H7 (cell line): ENCODE data around the gene MMP21. TPM values are rescaled to one million over a fixed set of nuclear protein-coding genes. Genes with fewer than 3 reads are reported as not detected.

Source experiments
- DNase-seq: peaks from one replicate; pipeline ENCODE4 v3.0.0; 2012
- H3K27me3 ChIP-seq: 2 replicates; pipeline ENCODE4 v1.6.0; 2011; ENCODE audit warnings: mild to moderate bottlenecking, low read length; ENCODE audit not compliant: control insufficient read depth, insufficient read depth
- H3K36me3 ChIP-seq: replicated peaks from 2 replicates; pipeline ENCODE4 v1.5.1; 2011; ENCODE audit warnings: low read length; ENCODE audit not compliant: control insufficient read depth, insufficient read depth
- H3K4me3 ChIP-seq: 2 replicates; pipeline ENCODE4 v1.5.1; 2011; ENCODE audit warnings: low read depth, mild to moderate bottlenecking, control low read depth, low read length, moderate library complexity; ENCODE audit not compliant: insufficient read depth
- total RNA-seq: library from RNA; depleted of rRNA; stranded (reverse); fragments of >200 nt; shearing (Covaris generic); gene quantifications from 2 replicates; pipeline ENCODE4 v1.2.3, GENCODE V29; 2014

MMP21 gene
- total RNA-seq, 1 experiment from 2014 or later, result not detected

DNA sequence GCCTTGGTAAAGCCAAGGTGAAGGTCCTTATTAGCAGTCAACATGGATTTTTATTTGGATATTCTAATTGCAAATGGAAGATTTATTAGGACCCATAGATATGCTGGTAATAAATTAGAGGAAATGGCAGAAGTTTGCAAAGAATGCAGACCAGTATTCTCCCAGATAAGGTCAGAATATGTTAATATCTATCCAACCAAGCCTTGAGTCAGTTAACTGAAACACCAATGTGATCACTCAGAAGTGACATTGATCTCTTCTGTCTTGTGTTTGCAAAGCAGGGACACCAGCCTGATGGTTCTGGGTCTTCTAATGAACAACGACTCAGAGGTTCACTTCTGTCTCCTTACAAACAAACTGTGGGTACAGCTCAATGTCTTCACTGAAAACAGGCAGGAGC lies 26.0 kb upstream of the MMP21 start:
- H3K27me3 ChIP-seq, result no peaks in the 10 kb centered on the region
- no peak overlapping the region for H3K4me3 ChIP-seq
- H3K36me3 ChIP-seq, result peaks cover 4% of the 10 kb centered on the region
- DNase-seq, result no peak

DNA sequence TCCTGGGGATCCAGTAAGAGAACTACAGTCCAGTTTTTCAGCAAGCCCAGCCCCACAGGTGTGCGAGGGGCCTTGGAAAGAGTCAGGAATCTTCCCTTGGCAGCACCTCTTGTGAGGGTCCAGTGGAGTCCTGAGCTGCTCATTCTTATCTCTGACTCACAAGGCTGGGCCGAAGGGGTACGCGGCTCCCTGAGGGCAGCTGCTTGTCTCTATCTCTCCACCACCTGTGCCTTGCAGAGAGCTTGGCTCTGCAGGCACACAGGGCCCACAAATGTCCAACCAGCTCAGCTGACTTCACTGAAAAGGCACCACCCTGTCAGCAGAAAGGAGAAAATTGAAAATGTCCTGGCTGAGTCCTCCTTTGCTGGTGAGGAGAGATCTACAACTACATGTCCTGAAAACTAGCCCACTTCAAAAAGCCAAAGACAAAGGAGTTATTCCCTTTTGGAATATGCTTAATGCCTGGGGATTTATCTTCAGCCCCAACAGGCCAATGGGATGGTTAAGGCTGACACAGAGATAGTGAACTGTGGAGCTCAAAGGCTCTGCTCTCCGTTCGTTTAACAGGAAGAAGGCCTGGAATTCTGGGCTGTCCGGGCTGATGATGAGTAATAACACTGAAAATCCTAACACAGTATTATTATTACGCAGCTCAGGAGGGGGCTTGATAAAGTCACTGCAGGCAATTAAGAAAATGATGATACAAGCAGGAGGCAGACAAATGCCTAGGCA lies 24.0 kb upstream of the MMP21 start:
- Histone ChIP-seq H3K36me3 (peaks cover 3% of the 10 kb centered on the region), H3K4me3 (no peak overlapping the region), H3K27me3 (no peaks in the 10 kb centered on the region)
- no peak for DNase-seq

- no peaks in the 10 kb centered on the region for H3K27me3 ChIP-seq
Measured at GRCh38 chr10:125797994-125798662, 22.5 kb upstream of the MMP21 start.

DNA sequence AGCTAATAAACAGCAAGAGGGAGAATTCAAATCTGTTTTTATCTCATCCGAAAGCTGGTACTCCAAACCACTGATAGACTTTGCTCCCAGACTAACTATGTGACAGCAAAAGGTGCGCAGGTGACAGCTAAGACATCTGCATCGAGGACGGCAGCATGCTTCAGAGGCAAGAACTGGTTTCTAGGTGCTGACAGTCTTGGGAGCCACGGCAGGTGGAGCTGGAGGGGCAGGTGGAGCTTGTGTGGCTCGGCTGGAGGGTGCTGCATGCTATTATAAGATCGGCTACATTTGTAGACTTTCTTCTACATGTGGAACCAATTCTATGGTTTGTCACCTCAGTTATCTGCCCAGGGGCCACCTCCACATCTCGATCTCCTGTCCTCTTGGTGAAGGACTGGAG lies 21.8 kb upstream of the MMP21 start:
- no peak overlapping the region for H3K4me3 ChIP-seq
- H3K27me3 ChIP-seq, result no peaks in the 10 kb centered on the region
- peaks cover 13% of the 10 kb centered on the region for H3K36me3 ChIP-seq
- no peak for DNase-seq

More at GRCh38 chr10:125797994-125798662, 22.5 kb upstream of the MMP21 start:
- peaks cover 10% of the 10 kb centered on the region for H3K36me3 ChIP-seq
- no peak overlapping the region for H3K4me3 ChIP-seq
- DNase-seq, result no peak

DNA sequence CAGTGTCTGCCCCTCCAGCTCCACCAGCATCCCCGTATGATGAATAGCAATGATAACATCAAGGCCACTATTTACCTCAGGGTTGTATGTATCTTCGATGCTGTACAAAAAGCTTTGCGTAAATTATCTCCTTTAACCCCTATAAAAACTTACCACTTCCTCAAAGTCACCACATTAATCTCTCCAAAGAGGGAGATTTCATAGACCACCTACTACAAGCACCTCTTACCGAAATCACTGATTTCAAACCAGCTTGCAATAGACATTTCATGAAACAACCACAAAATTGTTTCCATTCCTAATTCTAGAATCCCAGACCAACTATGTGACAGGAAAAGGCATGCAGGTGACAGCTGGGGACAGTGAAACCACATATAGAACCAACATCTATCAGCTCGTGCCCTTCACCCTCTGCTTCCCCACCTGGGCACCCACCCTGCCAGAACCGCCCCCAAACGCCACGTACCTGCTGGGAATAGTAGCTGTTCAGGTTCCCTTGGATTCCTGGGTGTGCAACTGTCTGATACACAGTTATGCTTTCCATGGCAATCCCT lies 20.1 kb upstream of the MMP21 start:
- peaks cover 15% of the 10 kb centered on the region for H3K36me3 ChIP-seq
- no peaks in the 10 kb centered on the region for H3K27me3 ChIP-seq
- DNase-seq, result no peak
- H3K4me3 ChIP-seq, result no peak overlapping the region

- Histone ChIP-seq H3K4me3 (no peak overlapping the region), H3K27me3 (no peaks in the 10 kb centered on the region), H3K36me3 (peaks cover 15% of the 10 kb centered on the region)
- no peak for DNase-seq
Measured at GRCh38 chr10:125795128-125795527, 19.5 kb upstream of the MMP21 start.

DNA sequence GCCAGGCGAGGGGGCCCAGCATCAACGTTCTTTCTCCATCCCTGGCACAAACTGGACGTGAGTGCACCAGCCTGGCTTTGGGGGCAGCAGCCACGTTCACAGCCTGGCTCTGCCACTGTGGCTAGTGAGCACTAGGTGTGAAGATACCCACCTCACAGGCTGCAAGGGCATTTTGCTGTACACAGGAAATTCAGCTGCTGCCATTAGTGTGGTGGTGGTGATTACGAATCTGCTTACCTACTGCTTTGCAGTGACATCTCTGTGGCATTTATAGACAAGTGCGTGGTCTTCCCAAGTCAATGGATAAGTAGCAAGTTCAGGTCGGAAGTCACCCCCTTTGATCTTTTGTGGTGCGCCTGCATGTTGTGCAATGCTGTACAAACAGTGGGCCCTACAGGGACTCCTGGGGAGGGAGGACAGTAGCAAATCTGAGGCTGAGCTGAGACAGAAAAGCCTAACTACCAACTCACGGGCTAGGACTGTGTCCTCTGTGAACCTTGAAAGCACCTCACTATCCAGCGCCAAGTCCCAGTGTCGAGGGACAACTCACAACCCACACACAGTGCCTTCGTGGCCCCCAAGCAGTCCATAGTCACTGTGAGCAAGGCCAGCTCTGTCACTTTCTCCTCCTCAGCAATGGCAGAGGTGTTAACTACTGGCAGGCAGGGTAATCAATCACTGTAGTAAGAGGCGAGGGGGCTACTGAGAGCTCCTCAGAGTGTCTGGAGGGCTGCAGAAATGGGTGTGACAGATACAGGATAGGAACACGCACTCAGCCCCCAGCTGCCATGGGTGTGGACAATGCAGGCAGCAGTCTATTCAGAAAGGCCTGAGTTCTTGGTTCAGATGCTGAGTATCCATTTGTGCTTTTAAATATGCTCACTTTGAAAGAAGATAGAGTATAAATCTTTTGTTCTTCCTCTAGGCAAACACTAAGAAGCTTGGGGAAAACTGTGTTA lies 17.0 kb upstream of the MMP21 start:
- Histone ChIP-seq H3K4me3 (no peak overlapping the region), H3K27me3 (no peaks in the 10 kb centered on the region), H3K36me3 (peaks cover 15% of the 10 kb centered on the region)
- DNase-seq, result no peak

GRCh38 chr10:125788156-125789034 lies 12.8 kb upstream of the MMP21 start:
- DNase-seq, result peak; percentile 69
- H3K4me3 ChIP-seq, result no peak overlapping the region

DNA sequence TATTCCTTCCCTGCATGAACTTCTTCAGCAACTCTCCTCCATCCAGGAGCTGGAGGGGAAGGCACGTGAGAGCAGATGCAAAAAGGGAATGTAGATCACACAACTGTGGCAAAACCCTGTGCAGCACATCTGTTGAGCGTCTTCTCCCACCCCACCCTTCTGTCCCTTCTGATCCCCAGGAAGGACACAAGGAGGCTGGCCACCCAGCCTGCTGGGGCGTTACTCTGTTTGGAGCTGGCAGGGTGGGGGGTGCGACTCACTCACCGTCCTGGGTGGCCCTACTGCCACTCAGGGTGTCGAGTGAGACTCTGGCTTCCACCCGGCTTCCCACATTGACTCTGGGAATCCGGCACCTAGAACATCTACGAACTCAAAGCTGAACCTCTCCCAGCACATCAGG lies 10.2 kb upstream of the MMP21 start:
- no peaks in the 10 kb centered on the region for H3K27me3 ChIP-seq
- no peak overlapping the region for H3K4me3 ChIP-seq
- H3K36me3 ChIP-seq, result no peaks in the 10 kb centered on the region; the same call in 1 of the 2 replicates
- no peak for DNase-seq

More at GRCh38 chr10:125788156-125789034, 12.8 kb upstream of the MMP21 start:
- Histone ChIP-seq H3K27me3 (no peaks in the 10 kb centered on the region), H3K36me3 (peaks cover 7% of the 10 kb centered on the region)

DNA sequence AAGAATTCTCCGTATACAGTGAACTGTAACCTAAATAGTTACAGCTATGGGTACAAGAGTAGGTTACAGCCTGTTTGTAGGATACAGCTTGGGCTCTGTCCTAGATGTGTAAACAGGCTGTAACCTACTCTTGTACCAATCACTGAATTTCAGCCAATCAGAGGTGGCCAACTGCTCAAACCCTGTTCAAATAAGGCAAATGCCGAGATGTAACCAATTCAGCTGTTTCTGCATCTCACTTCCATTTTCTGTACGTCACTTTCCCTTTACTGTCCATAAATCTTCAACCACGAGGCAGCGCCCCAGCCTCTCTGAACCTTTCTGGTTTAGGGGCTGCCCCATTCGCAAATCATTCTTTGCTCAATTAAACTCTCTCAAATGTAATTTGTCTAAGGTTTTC lies 8.3 kb upstream of the MMP21 start:
- no peak for DNase-seq
- no peaks in the 10 kb centered on the region for H3K27me3 ChIP-seq
- no peak overlapping the region for H3K4me3 ChIP-seq
- no peaks in the 10 kb centered on the region; the same call in 1 of the 2 replicates for H3K36me3 ChIP-seq

DNA sequence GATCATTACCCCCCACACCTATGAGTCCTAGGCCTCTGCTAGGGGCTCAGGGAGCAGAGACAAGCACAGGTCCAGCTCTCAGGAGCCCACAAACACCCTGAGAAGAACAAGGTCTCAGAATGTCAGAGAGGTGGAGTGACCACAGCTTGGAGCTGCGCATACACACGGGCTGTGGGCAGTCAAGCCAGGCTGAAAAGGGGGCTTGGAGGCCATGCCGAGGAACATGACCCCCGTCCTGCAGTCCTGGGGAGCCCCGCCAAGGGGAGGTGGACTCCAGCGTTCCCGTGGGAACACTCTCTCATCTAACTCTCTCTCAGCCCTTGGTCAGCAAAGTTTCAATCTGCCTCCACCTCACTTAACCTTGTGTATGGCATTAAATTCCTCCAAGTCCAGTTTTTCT lies 7.8 kb upstream of the MMP21 start:
- Histone ChIP-seq H3K4me3 (no peak overlapping the region), H3K36me3 (no peaks in the 10 kb centered on the region; the same call in 1 of the 2 replicates), H3K27me3 (no peaks in the 10 kb centered on the region)
- no peak for DNase-seq

DNA sequence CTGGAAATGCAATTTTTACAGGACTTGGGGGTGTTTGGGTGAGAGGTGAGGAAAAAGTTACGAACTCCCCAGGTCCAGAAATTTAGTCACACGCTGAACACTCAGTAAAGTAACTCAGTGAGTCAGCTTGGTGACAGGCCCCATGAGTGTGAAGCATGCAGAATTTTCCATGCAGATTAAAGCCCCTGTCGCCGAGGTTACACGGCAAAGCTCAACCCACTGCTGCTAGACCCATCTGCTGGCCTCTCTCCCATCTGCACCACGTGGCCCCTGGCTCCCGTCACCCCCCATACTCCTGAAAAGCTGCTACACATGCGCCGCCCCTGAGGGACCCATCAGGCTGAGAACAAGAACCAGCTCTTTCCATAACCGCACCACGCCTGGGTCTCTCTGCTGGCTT lies 7.0 kb upstream of the MMP21 start:
- Histone ChIP-seq H3K4me3 (no peak overlapping the region), H3K27me3 (no peaks in the 10 kb centered on the region), H3K36me3 (no peaks in the 10 kb centered on the region)
- DNase-seq, result no peak

DNA sequence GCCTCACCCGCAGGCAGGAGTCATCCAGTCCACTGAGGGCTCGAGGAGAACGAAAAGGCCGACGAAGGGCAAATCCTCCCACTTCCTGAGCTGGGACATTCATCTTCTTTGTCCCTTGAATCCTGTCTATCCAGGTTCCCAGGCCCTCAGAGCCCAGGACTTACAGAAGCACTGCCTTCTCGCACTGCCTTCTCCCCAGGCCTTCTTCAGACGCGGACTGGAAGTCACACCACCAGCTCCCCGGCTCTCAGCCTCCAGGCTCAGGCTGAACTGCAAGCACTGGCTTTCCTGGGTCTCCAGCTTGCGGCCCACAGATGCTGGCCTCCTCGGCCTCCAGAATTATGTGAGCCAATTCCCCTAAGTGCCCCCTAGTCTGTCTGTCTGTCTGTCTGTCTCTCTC lies 6.4 kb upstream of the MMP21 start:
- Histone ChIP-seq H3K4me3 (no peak overlapping the region), H3K36me3 (no peaks in the 10 kb centered on the region), H3K27me3 (no peaks in the 10 kb centered on the region)
- no peak for DNase-seq
